Measurements from ENCODE around the gene SMIM24.

The SMIM24 gene

GRCh38 chr19:3497757-3498520 lies 17.6 kb upstream of the SMIM24 start:
- ATAC-seq: no peak
- no peak for DNase-seq

GRCh38 chr19:3496392-3497273 lies 16.3 kb upstream of the SMIM24 start:
- no peak for ATAC-seq
- DNase-seq: no peak

GRCh38 chr19:3494559-3494958 lies 14.2 kb upstream of the SMIM24 start:
- ATAC-seq: peak; percentile 56
- DNase-seq: peak; percentile 67

DNA sequence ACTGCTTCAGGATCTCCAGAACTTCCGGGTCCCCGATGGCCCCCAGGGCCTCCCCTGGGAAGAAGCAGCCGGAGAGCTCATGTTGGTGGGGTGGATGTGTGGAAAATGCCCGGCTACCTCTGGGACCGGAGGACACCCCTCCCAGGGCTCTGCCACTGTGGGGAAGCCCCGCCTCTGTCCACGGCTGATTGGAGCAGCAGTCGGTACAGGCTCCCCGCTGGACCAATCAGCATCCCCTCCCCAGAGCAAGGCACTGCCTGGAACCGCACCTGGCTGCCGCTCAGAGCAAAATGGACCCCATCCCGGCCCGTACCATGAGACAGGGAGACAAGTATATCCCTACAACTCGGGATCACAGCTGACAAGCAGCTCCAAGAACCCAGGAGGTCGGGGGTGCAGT lies 13.7 kb upstream of the SMIM24 start:
- ATAC-seq (peak; percentile 53), DNase-seq (peak; percentile 58)

GRCh38 chr19:3493651-3494050 lies 13.3 kb upstream of the SMIM24 start:
- ATAC-seq: no peak
- DNase-seq: no peak

GRCh38 chr19:3492919-3493318 lies 12.6 kb upstream of the SMIM24 start:
- ATAC-seq (no peak), DNase-seq (no peak)

GRCh38 chr19:3492131-3492839 lies 12.0 kb upstream of the SMIM24 start:
- DNase-seq (no peak), ATAC-seq (no peak)

DNA sequence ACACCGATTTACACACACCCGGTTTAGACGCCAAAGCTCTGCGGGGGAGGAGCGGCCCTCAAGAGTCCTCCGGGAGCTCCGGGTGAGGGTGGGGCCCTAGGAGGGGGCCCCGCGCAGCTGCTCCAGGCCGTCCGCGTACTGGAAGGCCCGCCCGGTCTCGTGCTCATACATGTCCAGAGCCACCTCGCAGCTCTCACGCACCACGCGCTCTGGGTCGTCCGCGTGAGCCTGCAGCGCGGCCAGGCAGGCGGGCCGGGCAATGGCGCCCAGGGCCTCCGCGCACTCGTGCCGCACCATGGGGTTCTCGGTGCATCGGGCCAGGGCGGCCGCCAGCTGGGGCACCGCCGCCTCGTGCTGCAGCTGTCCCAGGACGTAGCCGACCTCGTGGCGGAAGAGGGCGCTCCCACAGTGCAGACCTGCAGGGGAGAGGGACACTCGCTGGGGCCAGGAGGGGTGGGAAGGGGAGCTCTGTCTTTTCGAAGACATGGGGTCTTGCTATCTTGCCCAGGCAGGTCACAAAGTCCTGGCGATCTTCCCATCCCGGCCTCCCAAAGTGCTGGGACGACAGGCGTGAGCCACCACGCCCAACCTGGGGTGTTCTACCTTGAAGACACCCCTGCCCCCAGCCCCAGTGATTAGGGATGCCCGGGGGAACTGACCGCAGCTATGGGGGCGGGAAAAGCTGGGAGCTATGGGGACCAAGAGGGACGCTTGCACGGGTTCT lies 11.2 kb upstream of the SMIM24 start:
- DNase-seq (no peak), ATAC-seq (no peak)

GRCh38 chr19:3483226-3483628 lies 2.9 kb upstream of the SMIM24 start, which contains the start of gene SMIM44:
TSS of gene SMIM44 (minus strand) at chr19:3483441. CDS start at chr19:3483403, 38 bp downstream.
- DNase-seq (no peak), ATAC-seq (no peak)

GRCh38 chr19:3482507-3483225 lies 2.3 kb upstream of the SMIM24 start:
- ATAC-seq (no peak), DNase-seq (no peak)

DNA sequence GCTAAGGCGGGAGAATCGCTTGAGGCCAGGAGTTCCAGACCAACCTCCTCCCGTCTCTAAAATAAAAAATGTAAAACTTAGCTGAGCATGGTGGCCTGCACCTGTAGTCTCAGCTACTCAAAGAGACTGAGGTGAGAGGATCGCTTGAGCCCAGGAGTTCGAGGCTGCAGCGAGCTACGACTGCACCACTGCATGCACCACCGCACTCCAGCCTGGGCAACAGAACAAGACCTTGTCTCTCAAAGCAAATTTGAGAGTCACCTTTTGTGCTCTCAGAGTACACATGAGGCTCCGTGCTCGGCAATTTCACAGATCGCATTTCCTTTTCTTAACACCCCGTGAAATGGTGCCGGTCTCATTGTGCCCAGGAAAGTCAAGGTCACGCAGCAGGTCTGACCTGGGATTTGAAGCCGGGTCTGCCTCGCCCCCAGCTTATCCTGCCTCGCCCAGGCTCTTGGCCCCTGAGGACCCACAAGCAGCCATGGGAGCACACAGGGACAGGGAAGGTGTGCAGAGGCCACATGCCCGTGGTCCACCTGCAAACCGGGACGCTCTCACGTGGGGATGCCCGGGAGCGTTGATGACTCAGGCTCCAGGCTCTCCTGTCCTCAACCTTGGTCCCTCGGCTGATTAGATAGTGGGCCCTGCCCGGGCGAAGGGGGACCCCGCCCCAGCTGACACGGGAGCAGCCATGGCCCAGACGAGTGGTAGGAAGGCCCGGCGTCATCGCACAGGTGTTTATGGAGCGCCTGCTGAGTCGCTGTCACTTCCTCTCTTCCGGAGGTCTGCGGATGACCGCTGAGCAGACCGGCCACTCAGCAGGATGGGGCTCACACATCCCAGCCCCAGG lies 1.1 kb upstream of the SMIM24 start:
- ATAC-seq (no peak), DNase-seq (no peak)

DNA sequence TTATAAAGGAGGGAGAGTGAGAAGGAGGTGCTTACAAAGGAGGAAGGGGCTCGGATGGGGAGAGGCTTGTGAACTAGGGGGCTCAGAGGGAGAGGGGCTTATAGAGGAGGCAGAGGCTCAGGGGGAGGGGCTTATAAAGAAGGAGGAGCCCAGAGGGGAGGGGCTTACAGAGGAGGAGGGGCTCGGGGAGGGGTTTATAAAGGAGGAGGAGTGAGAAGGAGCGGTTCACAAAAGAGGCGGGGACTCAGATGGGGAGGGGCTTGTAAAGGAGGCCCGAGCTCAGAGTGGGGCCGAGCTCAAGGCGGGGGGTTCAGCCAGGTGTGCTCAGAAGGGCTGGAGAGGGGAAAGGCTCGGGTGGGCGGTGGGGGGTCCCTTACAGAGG lies 500 bp downstream of the SMIM24 start:
- no peak for ATAC-seq
- DNase-seq: peak; percentile 33

DNA sequence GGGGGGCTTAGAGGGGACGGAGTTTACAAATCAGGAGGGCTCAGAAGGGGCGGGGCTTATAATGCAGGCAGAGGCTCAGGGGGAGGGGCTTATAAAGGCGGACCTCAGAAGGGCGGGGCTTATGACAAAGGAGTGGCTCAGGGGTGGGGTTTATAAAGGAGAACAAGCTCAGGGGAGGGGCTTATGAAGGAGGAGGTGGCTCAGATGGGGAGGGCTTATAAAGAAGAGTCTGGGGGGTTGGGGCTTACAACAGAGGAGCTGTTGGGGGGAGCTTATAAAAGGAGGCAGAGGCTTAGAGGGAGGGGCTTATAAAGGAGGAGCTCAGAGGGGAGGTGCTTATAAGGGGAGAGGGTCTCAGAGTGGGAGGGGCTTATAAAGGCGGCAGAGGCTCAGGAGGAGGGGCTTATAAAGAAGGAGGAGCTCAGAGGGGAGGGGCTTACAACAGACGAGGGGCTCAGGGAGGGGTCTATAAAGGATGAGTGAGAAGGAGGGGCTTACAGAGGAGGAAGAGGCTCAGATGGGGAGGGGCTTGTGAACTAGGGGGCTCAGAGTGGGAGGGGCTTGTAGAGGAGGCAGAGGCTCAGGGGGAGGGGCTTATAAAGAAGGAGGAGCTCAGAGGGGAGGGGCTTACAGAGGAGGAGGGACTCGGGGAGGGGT lies 1.0 kb downstream of the SMIM24 start:
- DNase-seq (peak; percentile 55), ATAC-seq (peak; percentile 11)

GRCh38 chr19:3478409-3479176 lies 1.7 kb downstream of the SMIM24 start:
- ATAC-seq: peak; percentile 13

DNA sequence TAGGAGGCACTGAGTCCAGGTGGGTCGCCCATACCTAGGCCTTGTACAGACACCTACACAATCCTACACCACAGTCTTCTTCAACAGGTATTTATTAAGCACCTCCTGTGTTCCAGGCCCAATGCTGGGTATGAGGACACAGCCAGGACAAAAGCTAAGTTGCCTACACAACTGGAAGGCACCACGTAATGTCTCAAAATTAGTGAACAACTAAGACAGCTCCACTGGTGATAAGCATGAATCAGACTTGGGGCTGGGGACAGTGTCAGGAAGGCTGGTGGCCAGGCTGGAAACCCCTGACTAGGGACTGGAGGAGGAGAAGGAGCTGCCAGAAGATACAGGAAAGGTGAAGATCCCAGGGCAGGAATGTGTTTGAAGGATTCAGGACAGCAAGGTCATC lies 2.4 kb downstream of the SMIM24 start:
- ATAC-seq: no peak
- DNase-seq: no peak

More at GRCh38 chr19:3478409-3479176, 1.7 kb downstream of the SMIM24 start:
- peak; percentile 16 for DNase-seq

DNA sequence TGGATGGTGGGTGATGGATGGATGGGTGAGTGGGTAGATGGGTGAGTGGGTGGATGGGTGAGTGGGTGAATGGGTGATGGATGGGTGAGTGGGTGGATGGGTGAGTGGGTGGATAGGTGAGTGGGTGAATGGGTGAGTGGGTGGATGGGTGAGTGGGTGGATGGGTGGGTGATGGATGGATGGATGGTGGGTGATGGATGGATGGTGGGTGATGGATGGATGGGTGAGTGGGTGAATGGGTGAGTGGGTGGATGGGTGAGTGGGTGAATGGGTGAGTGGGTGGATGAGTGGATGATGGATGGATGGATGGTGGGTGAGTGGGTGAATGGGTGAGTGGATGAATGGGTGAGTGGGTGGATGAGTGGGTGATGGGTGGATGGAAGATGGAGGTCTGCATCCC lies 2.8 kb downstream of the SMIM24 start:
- ATAC-seq: no peak

GRCh38 chr19:3476830-3477229 lies 3.5 kb downstream of the SMIM24 start:
- DNase-seq (no peak), ATAC-seq (no peak)

More for the DNA sequence above, 2.8 kb downstream of the SMIM24 start:
- DNase-seq: no peak

GRCh38 chr19:3475449-3475848 lies 4.9 kb downstream of the SMIM24 start:
- no peak for DNase-seq
- ATAC-seq: no peak

- ATAC-seq (no peak), DNase-seq (no peak)
Measured at GRCh38 chr19:3474614-3475013, 5.7 kb downstream of the SMIM24 start.
